Measurements from ENCODE around the gene FAR2.
"Not testable (repeated sequence)": the region's sequence is repeated elsewhere in the genome, so short reads cannot be mapped to it uniquely, and the experiment has no call there.

FAR2 gene

GRCh38 chr12:29253906-29254625, 105.0 kb downstream of the FAR2 start:
- H3K36me3 ChIP-seq: no peaks in the 10 kb centered on the region
- H3K27me3 ChIP-seq: no peaks in the 10 kb centered on the region
- H3K4me3 ChIP-seq (ENCODE audit: low read depth, low read length): no peak overlapping the region
- H3K9me3 ChIP-seq: no peaks in the 10 kb centered on the region
- DNase-seq: peak; percentile 33
- TF ChIP-seq CTCF (IDR thresholded peaks at IDR 0.05; ENCODE audit: low read depth, low read length): no peak
- H3K4me1 ChIP-seq: peaks cover 20% of the 10 kb centered on the region

GRCh38 chr12:29255042-29255441, 106.0 kb downstream of the FAR2 start:
- no peak for TF ChIP-seq CTCF (IDR thresholded peaks at IDR 0.05; ENCODE audit: low read depth, low read length)
- peak; percentile 51 for DNase-seq

GRCh38 chr12:29256598-29256997, 107.5 kb downstream of the FAR2 start:
- Histone ChIP-seq H3K4me3 (ENCODE audit: low read depth, low read length) (no peak overlapping the region), H3K9me3 (no peaks in the 10 kb centered on the region), H3K27me3 (no peaks in the 10 kb centered on the region), H3K36me3 (no peaks in the 10 kb centered on the region), H3K4me1 (peaks cover 20% of the 10 kb centered on the region)
- TF ChIP-seq CTCF (IDR thresholded peaks at IDR 0.05; ENCODE audit: low read depth, low read length): no peak
- no peak for DNase-seq

More at GRCh38 chr12:29255042-29255441, 106.0 kb downstream of the FAR2 start:
- Histone ChIP-seq H3K4me1 (peaks cover 20% of the 10 kb centered on the region), H3K36me3 (no peaks in the 10 kb centered on the region), H3K27me3 (no peaks in the 10 kb centered on the region), H3K4me3 (ENCODE audit: low read depth, low read length) (no peak overlapping the region), H3K9me3 (no peaks in the 10 kb centered on the region)

GRCh38 chr12:29257687-29258086, 108.6 kb downstream of the FAR2 start:
- H3K4me1 ChIP-seq: peaks cover 20% of the 10 kb centered on the region
- not testable (repeated sequence) for H3K27me3 ChIP-seq; H3K4me3 ChIP-seq (ENCODE audit: low read depth, low read length); DNase-seq; H3K9me3 ChIP-seq; H3K36me3 ChIP-seq

- Histone ChIP-seq H3K36me3 (peaks cover 7% of the 10 kb centered on the region), H3K27me3 (no peaks in the 10 kb centered on the region), H3K9me3 (no peaks in the 10 kb centered on the region; the same call in 1 of the 2 replicates), H3K4me1 (no peaks in the 10 kb centered on the region), H3K4me3 (ENCODE audit: low read depth, low read length) (no peak overlapping the region)
- no peak for DNase-seq
- TF ChIP-seq CTCF (IDR thresholded peaks at IDR 0.05; ENCODE audit: low read depth, low read length): no peak
These were observed 115.3 kb downstream of the FAR2 start for GRCh38 chr12:29264424-29264823.

- no peaks in the 10 kb centered on the region for H3K9me3 ChIP-seq
- DNase-seq: no peak
- no peaks in the 10 kb centered on the region for H3K27me3 ChIP-seq
- H3K4me1 ChIP-seq: no peaks in the 10 kb centered on the region; the same call in 1 of the 2 replicates
- H3K4me3 ChIP-seq (ENCODE audit: low read depth, low read length): no peak overlapping the region
- TF ChIP-seq CTCF (IDR thresholded peaks at IDR 0.05; ENCODE audit: low read depth, low read length): no peak
- peaks cover 15% of the 10 kb centered on the region for H3K36me3 ChIP-seq
These were observed 120.8 kb downstream of the FAR2 start for GRCh38 chr12:29269706-29270408.
